K562 treated with DMSO at 1 percent for 12 hours (cell line): ENCODE measurements around the gene TULP1. TPM values are rescaled to one million over a fixed set of nuclear protein-coding genes. Genes with fewer than 3 reads are reported as not detected.

Source experiments
- total RNA-seq: library from RNA; unstranded; fragments of 300-600 nt; gene quantifications from 2 replicates; pipeline ENCODE4 v1.2.3, GENCODE V29; 2022; ENCODE audit not compliant: insufficient read depth

Gene TULP1
- total RNA-seq = not detected in 2 replicates

DNA sequence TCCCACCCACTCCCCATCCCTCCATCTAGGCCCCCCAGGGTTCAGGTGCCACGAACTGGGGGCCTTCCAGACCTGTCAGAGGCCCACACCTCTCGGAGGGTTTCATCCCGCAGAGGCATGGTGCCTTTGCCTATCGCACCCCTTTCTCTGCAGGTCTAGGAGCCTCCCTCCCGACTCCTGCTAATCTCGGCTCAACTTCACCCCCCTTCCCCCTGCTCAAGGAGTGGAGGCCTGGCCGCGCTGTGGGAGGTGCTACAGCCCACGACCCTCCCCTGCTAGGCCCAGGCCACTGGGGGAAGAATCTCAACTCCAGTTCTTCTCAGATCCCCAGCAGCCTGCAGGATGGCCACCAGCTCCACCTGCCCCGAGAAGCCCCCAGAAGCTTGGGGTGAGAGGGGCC is at the start of gene TULP1:
TULP1 (minus strand) TSS at position 157 of the 400 bp plus-strand sequence; CDS start at position 119, 38 bp downstream.

DNA sequence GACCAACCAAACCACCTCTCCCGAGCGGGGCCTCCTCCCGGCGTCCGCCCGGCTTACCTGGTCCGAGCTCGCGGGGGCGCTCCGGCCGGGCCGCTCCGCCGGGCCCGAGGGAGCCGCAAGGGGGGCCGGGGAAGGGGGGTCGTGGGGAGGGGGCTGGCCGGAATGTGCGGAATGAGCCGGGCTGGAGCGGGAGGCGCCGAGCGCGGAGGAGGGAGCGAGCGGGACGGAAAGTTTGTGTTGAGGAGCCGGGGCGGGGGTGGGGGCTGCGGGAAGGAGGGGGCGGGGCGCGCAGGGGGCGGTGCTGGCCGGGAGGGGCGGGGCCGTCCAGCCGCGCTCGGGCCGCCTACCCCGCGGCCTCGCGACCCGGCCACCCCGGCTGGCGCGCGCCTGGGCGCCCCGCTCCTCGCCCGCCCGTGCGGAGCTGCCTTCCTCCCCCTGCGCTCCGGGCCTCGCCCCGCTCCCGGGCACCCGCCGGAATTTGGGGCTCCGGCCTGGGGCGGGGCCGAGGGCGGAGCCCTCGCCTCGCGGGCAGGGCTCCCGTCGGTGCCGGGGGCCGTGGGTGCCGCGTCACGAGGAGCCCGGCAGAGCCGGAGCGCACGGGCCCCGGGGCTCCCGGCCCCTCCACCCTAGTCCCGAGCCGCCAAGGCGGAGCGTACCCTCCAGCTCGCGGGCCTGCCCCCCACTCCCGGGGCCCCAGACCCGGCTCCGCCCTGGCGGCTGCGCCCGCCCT is 15.7 kb downstream of the TULP1 start, which contains the start of gene TEAD3:
TEAD3 (minus strand) TSS at position 239 of the 730 bp plus-strand sequence.

DNA sequence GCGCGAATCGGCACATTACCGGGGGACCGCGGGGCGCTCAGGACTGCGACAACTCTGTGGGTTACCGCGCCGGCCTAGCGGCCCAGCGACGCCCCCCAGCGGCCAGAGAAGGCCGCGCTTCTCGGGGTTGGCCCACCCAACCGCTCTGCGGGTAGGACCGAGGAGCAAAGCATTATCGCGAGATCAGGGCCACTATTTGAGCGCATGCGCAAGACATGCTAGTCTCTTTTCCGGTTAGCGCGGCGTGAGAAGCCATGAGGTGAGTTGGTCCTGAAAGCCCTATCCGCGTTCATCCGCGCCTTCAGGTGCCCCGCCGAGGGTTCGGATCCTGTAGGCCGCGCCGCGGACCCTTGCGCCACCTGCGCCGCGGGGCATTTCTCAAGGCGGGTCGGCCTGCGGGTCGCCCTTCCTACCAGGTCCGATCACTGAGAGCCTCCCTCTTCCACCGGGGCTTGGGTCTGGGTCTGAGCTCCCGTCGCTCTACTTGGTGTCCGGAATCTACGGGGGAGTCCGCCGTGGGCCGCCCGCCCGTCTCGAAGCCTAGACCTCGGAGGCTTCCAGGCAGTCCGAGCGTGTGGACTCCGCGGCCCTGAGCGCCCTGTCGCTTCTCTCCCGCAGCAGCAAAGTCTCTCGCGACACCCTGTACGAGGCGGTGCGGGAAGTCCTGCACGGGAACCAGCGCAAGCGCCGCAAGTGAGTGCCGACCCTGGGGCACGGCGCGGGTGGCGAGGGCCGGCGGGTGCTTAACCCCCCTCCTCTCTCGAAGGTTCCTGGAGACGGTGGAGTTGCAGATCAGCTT is 44.3 kb downstream of the TULP1 start, which contains the start of gene RPL10A:
RPL10A (plus strand) TSS at position 221 of the 799 bp plus-strand sequence; CDS start at position 255, 34 bp downstream.

GRCh38 chr6:35452183-35453090 is 60.3 kb downstream of the TULP1 start, which contains the start of gene FANCE:
Gene FANCE, plus strand, starts transcription at chr6:35452338. Its CDS starts 208 bp downstream, at chr6:35452546.

Other genes with a start within 250 kb of the TULP1 start
- 31.5 and 35.8 TPM in 2 replicates for gene DEF6, start 215.1 kb downstream of the TULP1 start, total RNA-seq
- 34.1 and 62.5 TPM in 2 replicates for gene PPARD, start 170.3 kb downstream of the TULP1 start, total RNA-seq
- gene FANCE, start 60.6 kb downstream of the TULP1 start, total RNA-seq = 14.1 and 14.7 TPM in 2 replicates
- gene RPL10A, start 44.5 kb downstream of the TULP1 start, total RNA-seq = 3,105 and 3,645 TPM in 2 replicates
- gene TEAD3, start 15.8 kb downstream of the TULP1 start, total RNA-seq = 6.1 and 15.3 TPM in 2 replicates
- 13.1 and 48.5 TPM in 2 replicates for gene FKBP5, start 176.0 kb upstream of the TULP1 start, total RNA-seq
- not detected in 2 replicates for gene ARMC12, start 224.1 kb upstream of the TULP1 start, total RNA-seq